ENCODE measurements around the gene CALML6. TPM values are rescaled to one million over a fixed set of nuclear protein-coding genes. Genes with fewer than 3 reads are reported as not detected.

Gene CALML6
- total RNA-seq, 4 donors from 2014 or later: not detected

- Histone ChIP-seq H3K27ac (no peak overlapping the region), H3K27me3 (no peaks in the 10 kb centered on the region), H3K4me3 (no peak overlapping the region), H3K4me1 (peaks cover 3 to 21% (median 15%) of the 10 kb centered on the region in 4 donors), H3K9me3 (no peaks in the 10 kb centered on the region), H3K36me3 (no peaks in the 10 kb centered on the region)
- DNase-seq: peak in 1 of 3 donors; percentile 40
- TF ChIP-seq POLR2A (IDR thresholded peaks at IDR 0.05) (no peak), CTCF (IDR thresholded peaks at IDR 0.05) (no peak)
Measured at GRCh38 chr1:1910651-1911331, 4.3 kb upstream of the CALML6 start.

GRCh38 chr1:1911350-1912041 is 3.6 kb upstream of the CALML6 start:
- no peak for TF ChIP-seq POLR2A (IDR thresholded peaks at IDR 0.05)
- Histone ChIP-seq H3K4me3 (no peak overlapping the region), H3K4me1 (peaks cover 3 to 18% (median 13%) of the 10 kb centered on the region in 4 donors), H3K36me3 (no peaks in the 10 kb centered on the region), H3K9me3 (no peaks in the 10 kb centered on the region), H3K27me3 (no peaks in the 10 kb centered on the region), H3K27ac (no peak overlapping the region)
- peak in 1 of 3 donors; percentile 33 for DNase-seq

- H3K9me3 ChIP-seq: no peaks in the 10 kb centered on the region
- H3K27me3 ChIP-seq: no peaks in the 10 kb centered on the region
- H3K4me1 ChIP-seq: peaks cover 8 to 12% (median 11%) of the 10 kb centered on the region in 4 donors
- TF ChIP-seq POLR2A (IDR thresholded peaks at IDR 0.05) (no peak), CTCF (IDR thresholded peaks at IDR 0.05) (no peak)
- no peak overlapping the region for H3K27ac ChIP-seq
- H3K36me3 ChIP-seq: no peaks in the 10 kb centered on the region
- no peak overlapping the region for H3K4me3 ChIP-seq
- DNase-seq: no peak
Measured at GRCh38 chr1:1914101-1914970, 724 bp upstream of the CALML6 start.

- Histone ChIP-seq H3K27ac (no peak overlapping the region), H3K27me3 (no peaks in the 10 kb centered on the region), H3K36me3 (no peaks in the 10 kb centered on the region), H3K4me1 (peaks cover 7 to 15% (median 11%) of the 10 kb centered on the region in 4 donors), H3K9me3 (no peaks in the 10 kb centered on the region), H3K4me3 (no peak overlapping the region)
- DNase-seq: no peak
- no peak for TF ChIP-seq POLR2A (IDR thresholded peaks at IDR 0.05)
- TF ChIP-seq CTCF (IDR thresholded peaks at IDR 0.05): no peak
Measured at GRCh38 chr1:1915911-1916840, 1.1 kb downstream of the CALML6 start.

GRCh38 chr1:1916851-1917251 is 1.8 kb downstream of the CALML6 start:
- H3K4me3 ChIP-seq: no peak overlapping the region
- no peak for TF ChIP-seq POLR2A (IDR thresholded peaks at IDR 0.05)
- no peak for TF ChIP-seq CTCF (IDR thresholded peaks at IDR 0.05)
- no peaks in the 10 kb centered on the region for H3K9me3 ChIP-seq
- DNase-seq: no peak
- H3K27me3 ChIP-seq: no peaks in the 10 kb centered on the region
- H3K27ac ChIP-seq: no peak overlapping the region
- H3K36me3 ChIP-seq: no peaks in the 10 kb centered on the region
- peaks cover 7 to 15% (median 11%) of the 10 kb centered on the region in 4 donors for H3K4me1 ChIP-seq

Measured in Peyer's patch (tissue), 4 donors.